PC-3 (cell line): ENCODE data around the gene KRTAP5-3. TPM values are rescaled to one million over a fixed set of nuclear protein-coding genes. Genes with fewer than 3 reads are reported as not detected.

ENCODE experiments used
- ATAC-seq: fragments of 200-7000 bp; cut with Tn5 transposase; 2 replicates; pipeline ENCODE4 v1.9.1; 2020; ENCODE audit warnings: mild to moderate bottlenecking, moderate library complexity
- BruUV-seq: library from RNA; stranded (reverse); fragments of 400-500 nt; replicated peaks from 2 replicates; lab custom pipeline; 2021; lab: Mats Ljungman, UMichigan
- CTCF ChIA-PET: fragments of 300-600 bp; sonication (Branson Sonifier 250); formaldehyde crosslinking; loops from one replicate; lab custom pipeline; 2022; ENCODE audit warnings: antibody characterized with exemption; lab: Charles Lee
- POLR2A ChIA-PET: fragments of 300-600 bp; sonication (Branson Sonifier 250); formaldehyde crosslinking; loops from one replicate; lab custom pipeline; 2022; ENCODE audit warnings: antibody characterized with exemption; ENCODE audit not compliant: unreplicated experiment; lab: Charles Lee
- DNase-seq: peaks from one replicate; pipeline ENCODE4 v3.0.0-alpha.2; 2015
- H2AFZ ChIP-seq: fragments of 300-600 bp; sonication (generic); 2 replicates; pipeline ENCODE4 v1.6.0; 2016; ENCODE audit warnings: antibody characterized with exemption, low read length
- H3F3A ChIP-seq: fragments of 300-600 bp; sonication (generic); one replicate; pipeline ENCODE4 v1.6.0; 2017; ENCODE audit warnings: antibody characterized with exemption, low read length, control low read depth, mild to moderate bottlenecking; ENCODE audit not compliant: unreplicated experiment
- H3K27ac ChIP-seq: fragments of 300-600 bp; sonication (generic); 2 replicates; pipeline ENCODE4 v1.5.1; 2016; ENCODE audit warnings: mild to moderate bottlenecking, low read length
- H3K27me3 ChIP-seq: fragments of 300-600 bp; sonication (generic); 2 replicates; pipeline ENCODE4 v1.6.1; 2016; ENCODE audit warnings: low read length, mixed read lengths
- H3K36me3 ChIP-seq: fragments of 300-600 bp; sonication (generic); 2 replicates; pipeline ENCODE4 v1.6.1; 2016; ENCODE audit warnings: low read depth, mixed run types, low read length, mixed read lengths
- H3K4me1 ChIP-seq: fragments of 300-600 bp; sonication (generic); 2 replicates; pipeline ENCODE4 v1.5.1; 2016; ENCODE audit warnings: low read length; ENCODE audit not compliant: insufficient read depth
- H3K4me2 ChIP-seq: fragments of 300-600 bp; sonication (generic); 2 replicates; pipeline ENCODE4 v1.6.0; 2016; ENCODE audit warnings: low read length
- H3K4me3 ChIP-seq: fragments of 300-600 bp; sonication (generic); 2 replicates; pipeline ENCODE4 v1.5.1; 2016; ENCODE audit warnings: mild to moderate bottlenecking, low read length, mixed read lengths
- H3K79me2 ChIP-seq: fragments of 300-600 bp; sonication (generic); 2 replicates; pipeline ENCODE4 v1.6.1; 2017; ENCODE audit warnings: low read length, mixed read lengths
- H3K9ac ChIP-seq: fragments of 300-600 bp; sonication (generic); 2 replicates; pipeline ENCODE4 v1.6.0; 2016; ENCODE audit warnings: mild to moderate bottlenecking, low read length
- H3K9me2 ChIP-seq: fragments of 300-600 bp; sonication (generic); replicated peaks from 2 replicates; pipeline ENCODE4 v1.6.1; 2016; ENCODE audit warnings: mixed run types, low read length, mixed read lengths
- H3K9me3 ChIP-seq: fragments of 300-600 bp; sonication (generic); 2 replicates; pipeline ENCODE4 v1.6.1; 2016; ENCODE audit warnings: low read length, mixed read lengths
- H4K20me1 ChIP-seq: fragments of 300-600 bp; sonication (generic); 2 replicates; pipeline ENCODE4 v1.6.1; 2016; ENCODE audit warnings: low read length, mixed read lengths
- EZH2 ChIP-seq: fragments of 300-600 bp; sonication (generic); IDR thresholded peaks from one replicate; pipeline ENCODE4 v1.6.1; 2017; ENCODE audit warnings: antibody characterized with exemption, mild to moderate bottlenecking, low read length; ENCODE audit not compliant: unreplicated experiment
- EZH2phosphoT487 ChIP-seq: fragments of 300-600 bp; sonication (generic); IDR thresholded peaks from 2 replicates; pipeline ENCODE4 v1.6.1; 2018; ENCODE audit warnings: mild to moderate bottlenecking, antibody characterized with exemption, low read length, borderline replicate concordance
- intact Hi-C: fragments of 100-400 bp; cut with micrococcal nuclease; formaldehyde crosslinking; loops from 2 replicates; pipeline ENCODE4 v1.9.0; 2023
- total RNA-seq: library from RNA; depleted of rRNA; stranded (reverse); fragments of >200 nt; gene quantifications from 2 replicates; pipeline ENCODE4 v1.2.3, GENCODE V29; 2014
- TF ChIP-seq, protein P1 (sequence below): fragments of 300-600 bp; sonication (generic); conservative IDR thresholded peaks from 2 replicates; pipeline ENCODE4 v1.5.1; 2017; ENCODE audit warnings: antibody characterized with exemption, low read depth, mild to moderate bottlenecking, low read length

KRTAP5-3 gene
- total RNA-seq, 1 experiment from 2014 or later, result not detected

DNA sequence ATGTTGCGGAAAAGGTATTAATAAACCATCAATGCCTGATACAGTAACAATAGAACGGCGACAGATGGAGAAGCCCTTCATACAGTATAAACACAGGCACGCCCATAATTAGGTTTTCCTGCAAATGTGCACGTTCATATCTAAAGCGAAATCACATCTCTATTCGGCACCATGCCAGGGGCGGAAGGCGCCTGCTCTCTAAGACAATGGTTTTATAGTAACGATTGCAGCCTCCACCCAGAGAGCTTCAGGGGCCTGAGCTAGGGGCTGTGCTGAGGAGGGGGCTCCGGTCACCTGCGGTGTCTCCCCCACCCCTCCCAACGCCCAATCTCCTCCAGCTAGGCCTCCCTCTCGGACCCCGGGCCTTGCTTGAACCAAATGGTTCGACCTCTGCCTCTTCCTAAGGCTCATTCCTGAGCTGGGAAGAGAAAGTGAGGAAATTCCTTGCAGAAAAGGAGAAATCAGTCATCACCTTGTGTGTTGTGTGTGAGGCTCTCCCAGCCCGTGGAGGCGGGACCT is 30.9 kb upstream of the KRTAP5-3 start:
- DNase-seq (no peak), ATAC-seq (no peak)
- intact Hi-C loops, result no loop called here
- Histone ChIP-seq H3K27me3 (peaks cover 20% of the 10 kb centered on the region), H3K9me2 (no peaks in the 10 kb centered on the region), H3K4me2 (no peak overlapping the region), H3K79me2 (no peaks in the 10 kb centered on the region), H2AFZ (no peak overlapping the region), H3F3A (no peaks in the 10 kb centered on the region), H4K20me1 (no peaks in the 10 kb centered on the region), H3K9me3 (no peaks in the 10 kb centered on the region), H3K27ac (no peak overlapping the region), H3K4me3 (no peak overlapping the region), H3K36me3 (no peaks in the 10 kb centered on the region), H3K4me1 (no peaks in the 10 kb centered on the region), H3K9ac (no peak overlapping the region)
- POLR2A ChIA-PET, result no interaction called here
- CTCF ChIA-PET, result interaction anchor here (2.0 kb wide), 1 partner anchor 14 kb away, joined by 9 read pairs; no protein-coding TSS in a partner anchor
- BruUV-seq, result no TSS peak
- TF ChIP-seq EZH2, result no peak
- TF ChIP-seq, protein P1, sequence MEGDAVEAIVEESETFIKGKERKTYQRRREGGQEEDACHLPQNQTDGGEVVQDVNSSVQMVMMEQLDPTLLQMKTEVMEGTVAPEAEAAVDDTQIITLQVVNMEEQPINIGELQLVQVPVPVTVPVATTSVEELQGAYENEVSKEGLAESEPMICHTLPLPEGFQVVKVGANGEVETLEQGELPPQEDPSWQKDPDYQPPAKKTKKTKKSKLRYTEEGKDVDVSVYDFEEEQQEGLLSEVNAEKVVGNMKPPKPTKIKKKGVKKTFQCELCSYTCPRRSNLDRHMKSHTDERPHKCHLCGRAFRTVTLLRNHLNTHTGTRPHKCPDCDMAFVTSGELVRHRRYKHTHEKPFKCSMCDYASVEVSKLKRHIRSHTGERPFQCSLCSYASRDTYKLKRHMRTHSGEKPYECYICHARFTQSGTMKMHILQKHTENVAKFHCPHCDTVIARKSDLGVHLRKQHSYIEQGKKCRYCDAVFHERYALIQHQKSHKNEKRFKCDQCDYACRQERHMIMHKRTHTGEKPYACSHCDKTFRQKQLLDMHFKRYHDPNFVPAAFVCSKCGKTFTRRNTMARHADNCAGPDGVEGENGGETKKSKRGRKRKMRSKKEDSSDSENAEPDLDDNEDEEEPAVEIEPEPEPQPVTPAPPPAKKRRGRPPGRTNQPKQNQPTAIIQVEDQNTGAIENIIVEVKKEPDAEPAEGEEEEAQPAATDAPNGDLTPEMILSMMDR, result no peak
- TF ChIP-seq EZH2phosphoT487, result no peak

DNA sequence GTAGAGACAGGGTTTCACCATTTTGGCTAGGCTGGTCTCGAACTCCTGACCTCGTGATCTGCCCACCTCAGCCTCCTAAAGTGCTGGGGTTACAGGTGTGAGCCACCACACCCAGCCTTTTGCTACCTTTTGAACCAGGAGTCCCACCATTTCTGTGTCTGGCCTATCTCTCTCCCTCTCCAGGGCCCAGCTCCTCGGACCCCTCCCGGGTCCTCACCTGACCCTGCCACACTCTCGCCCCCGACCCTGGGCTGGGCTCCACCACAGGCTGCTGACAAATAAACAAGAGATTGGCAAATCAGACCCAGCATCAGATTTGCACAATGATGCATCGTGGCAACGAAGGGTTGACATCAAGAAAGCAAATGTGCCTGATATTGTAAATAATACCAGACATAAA is 30.1 kb upstream of the KRTAP5-3 start:
- H3K4me2 ChIP-seq, result no peak overlapping the region
- TF ChIP-seq EZH2, result no peak
- TF ChIP-seq, protein P1, result no peak
- H3K9ac ChIP-seq, result no peak overlapping the region
- no peaks in the 10 kb centered on the region for H3K79me2 ChIP-seq
- POLR2A ChIA-PET, result no interaction called here
- no peaks in the 10 kb centered on the region for H3K9me2 ChIP-seq
- no peaks in the 10 kb centered on the region for H3F3A ChIP-seq
- H4K20me1 ChIP-seq, result no peaks in the 10 kb centered on the region
- ATAC-seq (no peak), DNase-seq (no peak)
- BruUV-seq, result no TSS peak
- no peak overlapping the region for H2AFZ ChIP-seq
- no peaks in the 10 kb centered on the region for H3K4me1 ChIP-seq
- CTCF ChIA-PET, result no interaction called here
- intact Hi-C loops, result no loop called here
- peaks cover 29% of the 10 kb centered on the region for H3K27me3 ChIP-seq
- no peak overlapping the region for H3K4me3 ChIP-seq
- H3K9me3 ChIP-seq, result no peaks in the 10 kb centered on the region
- H3K36me3 ChIP-seq, result no peaks in the 10 kb centered on the region
- H3K27ac ChIP-seq, result no peak overlapping the region

DNA sequence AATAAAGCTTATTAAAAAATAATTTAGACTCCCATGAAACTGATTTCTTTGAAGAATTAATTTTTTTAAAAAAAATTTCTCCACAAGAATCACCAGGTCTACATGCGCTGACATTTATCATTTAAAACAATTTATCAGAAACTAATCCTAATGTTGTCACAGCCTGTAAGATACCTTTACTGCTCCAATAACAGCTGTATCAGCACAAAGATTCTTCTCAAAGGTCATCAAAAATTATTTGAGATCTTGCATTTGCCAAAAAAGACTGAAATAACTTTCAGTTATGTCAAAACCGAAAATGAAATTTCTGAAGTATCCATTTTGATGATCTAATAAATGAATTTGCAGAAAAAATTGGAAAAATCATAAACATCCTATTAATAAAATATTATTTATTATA is 29.4 kb upstream of the KRTAP5-3 start:
- no peak overlapping the region for H2AFZ ChIP-seq
- H4K20me1 ChIP-seq, result no peaks in the 10 kb centered on the region
- no peak for ATAC-seq
- CTCF ChIA-PET, result interaction anchor here (0.6 kb wide), 3 partner anchors 54 to 454 kb away, joined by 3 to 6 read pairs (median 3); no protein-coding TSS in a partner anchor
- no peak overlapping the region for H3K9ac ChIP-seq
- H3K79me2 ChIP-seq, result no peaks in the 10 kb centered on the region
- H3K27ac ChIP-seq, result no peak overlapping the region
- H3K9me3 ChIP-seq, result no peaks in the 10 kb centered on the region
- H3K27me3 ChIP-seq, result peaks cover 33% of the 10 kb centered on the region
- TF ChIP-seq EZH2, result no peak
- no peak for TF ChIP-seq EZH2phosphoT487
- TF ChIP-seq, protein P1, result no peak
- H3K4me2 ChIP-seq, result no peak overlapping the region
- H3K9me2 ChIP-seq, result no peaks in the 10 kb centered on the region
- POLR2A ChIA-PET, result no interaction called here
- no TSS peak for BruUV-seq
- H3K4me3 ChIP-seq, result no peak overlapping the region
- intact Hi-C loops, result no loop called here
- H3F3A ChIP-seq, result no peaks in the 10 kb centered on the region
- no peaks in the 10 kb centered on the region for H3K36me3 ChIP-seq
- DNase-seq, result no peak
- no peaks in the 10 kb centered on the region for H3K4me1 ChIP-seq
